Measurements from ENCODE around the gene SH3BP4. TPM values are rescaled to one million over a fixed set of nuclear protein-coding genes. Genes with fewer than 3 reads are reported as not detected.

Gene SH3BP4
- total and polyA plus RNA-seq, 2 of the 8 experiments (the other 6 are each of a cell fraction or from before 2014, with no cell fraction given), result 28.3 to 35.4 TPM

DNA sequence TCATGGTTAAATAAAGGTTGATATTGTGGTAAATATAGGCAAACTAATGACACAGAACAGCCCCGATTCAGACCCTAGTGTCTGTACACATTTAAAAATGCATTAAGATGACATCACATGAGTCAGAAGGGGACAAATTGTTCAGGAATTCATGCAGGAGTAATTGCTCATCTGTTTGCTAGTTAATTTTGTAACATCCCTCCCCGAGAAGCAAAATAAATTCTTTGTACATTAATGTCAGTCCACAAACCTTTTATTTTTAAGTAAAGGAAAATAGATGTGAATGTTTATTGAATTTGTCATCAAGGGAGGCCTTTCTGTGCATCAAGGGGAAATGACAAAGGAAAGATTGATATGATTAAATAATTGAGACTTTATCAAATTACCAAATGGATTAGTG is 69.9 kb downstream of the SH3BP4 start:
- Histone ChIP-seq H3K27me3 (replicated peaks in 1 of 4; ENCODE audit: control insufficient read depth in 3 of 4, extremely low read depth in 1 of 4, insufficient read depth in 3 of 4, low read length in 3 of 4) (no peaks in the 10 kb centered on the region), H3K23me2 (ENCODE audit: low read depth, low read length) (no peaks in the 10 kb centered on the region), H4K91ac (replicated peaks; ENCODE audit: insufficient read length, low read length) (no peak overlapping the region), H4K5ac (ENCODE audit: insufficient read length, low read depth, low read length) (no peak overlapping the region), H4K20me1 (replicated peaks in 1 of 2; ENCODE audit: control insufficient read depth in 1 of 2, insufficient read depth in 2 of 2, low read length in 2 of 2) (peaks cover 6 to 17% of the 10 kb centered on the region in 2 experiments), H2AK5ac (ENCODE audit: low read depth, low read length) (no peak overlapping the region), H3K36me3 (ENCODE audit: control insufficient read depth in 2 of 4, insufficient read depth in 4 of 4, low read length in 3 of 4) (no peaks in the 10 kb centered on the region; a peak in 1 of 8 replicates), H3K18ac (ENCODE audit: extremely low read depth, low read length) (no peak overlapping the region), H2BK120ac (replicated peaks; ENCODE audit: low read depth, low read length) (no peak overlapping the region), H3K4me2 (ENCODE audit: insufficient read depth in 1 of 2, low read depth in 2 of 2, low read length in 2 of 2) (no peak overlapping the region), H2AFZ (ENCODE audit: low read length) (no peak overlapping the region), H3K4ac (replicated peaks; ENCODE audit: insufficient read length, low read depth, low read length) (no peak overlapping the region), H3K14ac (ENCODE audit: insufficient read length) (no peak overlapping the region), H2BK5ac (ENCODE audit: low read depth, low read length) (no peak overlapping the region), H2BK12ac (ENCODE audit: low read depth, low read length) (no peak overlapping the region), H2BK15ac (ENCODE audit: low read length) (no peak overlapping the region), H2BK20ac (ENCODE audit: low read length) (no peak overlapping the region), H3K9ac (replicated peaks in 1 of 4; ENCODE audit: extremely low read depth in 1 of 4, low read depth in 3 of 4, low read length in 3 of 4) (no peak overlapping the region), H3K56ac (replicated peaks; ENCODE audit: insufficient read length, low read depth, low read length) (no peak overlapping the region), H3K79me1 (ENCODE audit: low read depth, low read length) (peaks cover 18% of the 10 kb centered on the region; the same call in 1 of the 2 replicates), H3K23ac (ENCODE audit: insufficient read length) (no peak overlapping the region), H3K4me1 (replicated peaks in 1 of 4; ENCODE audit: control insufficient read depth in 3 of 4, insufficient read depth in 4 of 4, low read length in 3 of 4) (peaks cover 0 to 6% (median 5%) of the 10 kb centered on the region in 4 experiments; a peak in 4 of 7 replicates), H3K79me2 (ENCODE audit: control insufficient read depth in 1 of 2, insufficient read depth in 2 of 2, low read length in 2 of 2) (peaks cover 8 to 62% of the 10 kb centered on the region in 2 experiments; a peak in 3 of 4 replicates), H3K9me3 (ENCODE audit: insufficient read depth in 2 of 2, low read depth in 1 of 2, low read length in 1 of 2) (no peaks in the 10 kb centered on the region), H4K8ac (ENCODE audit: extremely low read depth, insufficient read depth, low read length) (no peak overlapping the region), H3K4me3 (ENCODE audit: extremely low read depth in 1 of 4, insufficient read depth in 2 of 4, low read depth in 3 of 4, low read length in 4 of 4) (no peak overlapping the region), H3K27ac (ENCODE audit: low read depth, low read length) (no peak overlapping the region)
- 96% methylated on average over 2 of the region's 2 CpGs; no CpG with 5 or more reads in 1 of the 2 experiments for WGBS, 2 experiments (ENCODE audit: extremely low coverage in 1 of 2, insufficient coverage in 1 of 2, insufficient read length in 1 of 2, insufficient replicate concordance in 2 of 2, low coverage in 1 of 2, low lambda C conversion rate in 2 of 2, missing lambda C conversion rate in 1 of 2)
- DNase-seq (ENCODE audit: low read depth in 1 of 2, low spot score in 2 of 2), result no peak
- no peak for FAIRE-seq
- ChIA-PET CTCF (ENCODE audit: partially characterized antibody) (no interaction called here), POLR2A (ENCODE audit: partially characterized antibody) (no interaction called here)
